Osteoblast (primary cell): ENCODE data around the gene EGLN2. TPM values are rescaled to one million over a fixed set of nuclear protein-coding genes. Genes with fewer than 3 reads are reported as not detected.

ENCODE experiments used
- DNase-seq: peaks from one replicate; pipeline ENCODE4 v3.0.0; 2011; ENCODE audit warnings: low spot score, mixed read lengths; ENCODE audit not compliant: insufficient read length; ENCODE audit errors: missing footprints
- H2AFZ ChIP-seq: 2 replicates; pipeline ENCODE4 v1.6.0; 2011; ENCODE audit warnings: mild to moderate bottlenecking, low read length
- H3K27ac ChIP-seq: 2 replicates; pipeline ENCODE4 v1.5.1; 2011; ENCODE audit warnings: mild to moderate bottlenecking, low read depth, low read length, moderate library complexity
- H3K27me3 ChIP-seq: 2 replicates; pipeline ENCODE4 v1.6.0; 2012; ENCODE audit warnings: mild to moderate bottlenecking, control low read depth, inconsistent platforms, low read length, moderate library complexity; ENCODE audit not compliant: insufficient read depth
- H3K36me3 ChIP-seq: 2 replicates; pipeline ENCODE4 v1.5.1; 2011; ENCODE audit warnings: mild to moderate bottlenecking, low read length, control low read depth, moderate library complexity; ENCODE audit not compliant: insufficient read depth
- H3K4me1 ChIP-seq: 2 replicates; pipeline ENCODE4 v1.5.1; 2011; ENCODE audit warnings: mild to moderate bottlenecking, low read length, control low read depth, moderate library complexity; ENCODE audit not compliant: insufficient read depth
- H3K4me2 ChIP-seq: 2 replicates; pipeline ENCODE4 v1.6.0; 2011; ENCODE audit warnings: mild to moderate bottlenecking, low read length; ENCODE audit not compliant: insufficient read depth
- H3K4me3 ChIP-seq: fragments of 200-600 bp; sonication (generic); 3 replicates; pipeline ENCODE4 v1.5.1; 2012; ENCODE audit warnings: mild to moderate bottlenecking, low read length, inconsistent platforms; ENCODE audit not compliant: insufficient read depth
- H3K79me2 ChIP-seq: 2 replicates; pipeline ENCODE4 v1.6.0; 2012; ENCODE audit warnings: mild to moderate bottlenecking, low read length, control low read depth, inconsistent platforms; ENCODE audit not compliant: insufficient read depth
- H3K9me3 ChIP-seq: 2 replicates; pipeline ENCODE4 v1.5.1; 2011; ENCODE audit warnings: low read depth, low read length, control low read depth
- H4K20me1 ChIP-seq: 2 replicates; pipeline ENCODE4 v1.6.0; 2012; ENCODE audit warnings: mild to moderate bottlenecking, low read length, control low read depth; ENCODE audit not compliant: insufficient read depth
- CTCF ChIP-seq: IDR thresholded peaks from 2 replicates; pipeline ENCODE4 v1.5.1; 2011; ENCODE audit warnings: mild to moderate bottlenecking, low read depth, low read length, moderate library complexity; ENCODE audit errors: extremely low read depth
- total RNA-seq: library from RNA; depleted of rRNA; stranded (reverse); fragments of >200 nt; gene quantifications from 2 replicates; pipeline ENCODE4 v1.2.3, GENCODE V29; 2012

EGLN2 gene
- total RNA-seq, 1 donor = 69.8 TPM

DNA sequence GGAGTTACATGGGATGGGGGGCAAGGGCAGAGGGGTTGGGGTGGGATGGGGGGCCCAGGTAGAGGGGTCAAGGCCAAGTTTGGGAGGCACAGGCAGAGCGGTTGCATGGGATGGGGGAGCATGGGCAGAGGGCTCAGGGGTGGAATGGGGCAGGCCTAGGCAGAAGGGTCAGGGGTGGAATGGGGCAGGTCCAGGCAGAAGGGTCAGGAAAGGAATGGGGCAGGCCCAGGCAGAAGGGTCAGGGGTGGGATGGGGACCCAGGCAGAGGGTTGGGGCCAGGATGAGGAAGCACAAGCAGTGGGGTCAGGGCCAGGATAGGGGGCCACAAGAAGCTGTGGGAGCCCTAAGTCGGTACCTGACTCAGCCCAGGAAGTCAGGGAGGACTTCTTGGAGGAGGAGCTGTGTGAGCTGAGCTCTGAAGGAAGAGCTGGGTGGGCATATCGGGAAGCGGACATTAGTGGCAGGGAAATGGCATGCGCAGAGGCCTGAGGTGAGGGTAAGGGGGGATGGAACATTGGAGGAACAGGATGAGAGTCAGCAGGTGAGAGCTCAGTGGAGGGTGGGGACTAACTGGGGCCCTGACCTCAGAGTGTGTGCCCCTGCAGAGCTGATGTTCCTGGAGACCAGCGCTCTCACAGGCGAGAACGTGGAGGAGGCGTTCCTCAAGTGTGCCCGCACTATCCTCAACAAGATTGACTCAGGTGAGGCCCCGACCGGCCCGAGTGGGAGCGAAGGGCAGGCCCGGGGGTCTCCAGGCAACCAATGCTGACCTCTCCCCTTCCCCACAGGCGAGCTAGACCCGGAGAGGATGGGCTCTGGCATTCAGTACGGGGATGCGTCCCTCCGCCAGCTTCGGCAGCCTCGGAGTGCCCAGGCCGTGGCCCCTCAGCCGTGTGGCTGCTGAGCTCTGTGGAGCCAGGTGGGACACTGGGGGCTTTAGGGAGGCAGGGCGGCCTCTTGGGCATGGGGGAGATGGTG lies 12.6 kb upstream of the EGLN2 start:
- no peaks in the 10 kb centered on the region for H3K9me3 ChIP-seq
- H2AFZ ChIP-seq = no peak overlapping the region
- TF ChIP-seq CTCF = no peak

GRCh38 chr19:40791349-40791748 lies 7.6 kb upstream of the EGLN2 start:
- Histone ChIP-seq H3K36me3 (no peaks in the 10 kb centered on the region), H3K9me3 (no peaks in the 10 kb centered on the region), H3K79me2 (no peaks in the 10 kb centered on the region), H3K27me3 (no peaks in the 10 kb centered on the region), H2AFZ (no peak overlapping the region), H4K20me1 (no peaks in the 10 kb centered on the region), H3K27ac (no peak overlapping the region), H3K4me2 (no peak overlapping the region), H3K4me3 (no peak overlapping the region), H3K4me1 (no peaks in the 10 kb centered on the region)
- no peak for TF ChIP-seq CTCF
- no peak for DNase-seq

More for the DNA sequence above, 12.6 kb upstream of the EGLN2 start:
- DNase-seq = peak; percentile 39
- H3K36me3 ChIP-seq = no peaks in the 10 kb centered on the region
- no peak overlapping the region for H3K4me3 ChIP-seq
- H3K27ac ChIP-seq = no peak overlapping the region
- no peak overlapping the region for H3K4me2 ChIP-seq
- no peaks in the 10 kb centered on the region for H3K4me1 ChIP-seq
- H3K79me2 ChIP-seq = no peaks in the 10 kb centered on the region
- H3K27me3 ChIP-seq = no peaks in the 10 kb centered on the region
- no peaks in the 10 kb centered on the region for H4K20me1 ChIP-seq

DNA sequence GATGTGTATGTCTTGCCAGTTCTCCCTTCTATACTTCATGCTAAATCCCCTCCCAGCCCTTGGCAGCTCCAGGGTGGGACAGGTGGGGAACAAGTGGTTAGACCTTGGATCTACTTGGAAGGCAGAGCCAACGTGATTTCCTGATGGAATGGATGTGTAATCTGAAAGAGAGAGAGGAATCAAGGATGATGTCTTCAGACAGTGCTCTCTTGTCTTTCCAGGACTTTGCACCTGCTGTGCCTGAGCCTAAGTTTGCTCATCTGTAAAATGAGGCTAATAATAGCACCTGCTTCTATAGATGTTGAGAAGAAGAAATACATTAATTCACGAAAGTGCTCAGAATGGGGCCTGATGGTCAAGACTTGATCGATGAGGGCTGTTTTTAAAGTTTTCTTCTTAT lies 7.0 kb upstream of the EGLN2 start:
- H4K20me1 ChIP-seq = no peaks in the 10 kb centered on the region
- H3K4me2 ChIP-seq = no peak overlapping the region
- no peaks in the 10 kb centered on the region for H3K27me3 ChIP-seq
- no peaks in the 10 kb centered on the region for H3K9me3 ChIP-seq
- no peaks in the 10 kb centered on the region for H3K79me2 ChIP-seq
- no peak overlapping the region for H2AFZ ChIP-seq
- no peaks in the 10 kb centered on the region for H3K36me3 ChIP-seq
- no peaks in the 10 kb centered on the region for H3K4me1 ChIP-seq
- no peak for DNase-seq
- no peak overlapping the region for H3K27ac ChIP-seq
- no peak for TF ChIP-seq CTCF
- H3K4me3 ChIP-seq = no peak overlapping the region
